ENCODE data around the gene DDX56. TPM values are rescaled to one million over a fixed set of nuclear protein-coding genes. Genes with fewer than 3 reads are reported as not detected.

DDX56 gene
- total and polyA plus RNA-seq, 7 donors, result 38.1 to 85.8 (median 56.3) TPM

DNA sequence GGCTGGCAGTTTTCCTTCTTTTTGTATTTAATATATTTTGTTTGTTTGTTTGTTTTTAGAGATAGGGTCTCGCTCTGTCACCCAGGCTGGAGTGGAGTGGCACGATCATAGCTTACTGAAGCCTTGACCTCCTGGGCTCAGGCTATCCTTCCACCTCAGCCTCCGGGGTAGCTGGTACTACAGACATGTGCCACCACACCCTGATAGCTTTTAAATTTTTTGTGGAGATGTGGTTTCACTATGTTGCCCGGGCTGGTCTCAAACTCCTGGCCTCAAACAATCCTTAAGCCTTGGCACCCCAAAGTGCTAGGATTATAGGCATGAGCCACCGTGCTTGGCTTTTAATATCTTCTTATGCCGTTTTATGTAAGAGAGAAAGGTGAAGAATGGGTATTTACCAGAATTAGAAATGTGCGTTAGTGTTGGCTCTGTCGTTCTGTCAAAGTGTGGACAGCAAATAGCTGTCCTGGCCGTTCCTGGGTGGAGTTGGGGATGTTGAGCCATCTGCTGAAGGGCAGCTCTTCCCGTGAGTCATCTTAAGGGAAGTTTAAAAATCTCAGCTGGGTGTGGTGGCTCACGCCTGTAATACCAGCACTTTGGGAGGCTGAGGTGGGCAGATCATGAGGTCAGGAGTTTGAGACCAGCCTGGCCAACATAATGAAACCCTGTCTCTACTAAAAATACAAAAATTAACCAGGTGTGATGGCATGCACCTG is 47.5 kb upstream of the DDX56 start:
- peak; percentile 71 to 89 (median 86) for ATAC-seq
- Histone ChIP-seq H3K9me3 (no peaks in the 10 kb centered on the region), H3K4me3 (no peak overlapping the region), H3K27me3 (ENCODE audit: insufficient read depth in 3 of 3, low read length in 2 of 3) (no peaks in the 10 kb centered on the region), H3K36me3 (ENCODE audit: insufficient read depth in 1 of 2, low read depth in 1 of 2) (peaks cover 0 to 20% of the 10 kb centered on the region in 2 donors), H3K4me1 (peaks cover 73% of the 10 kb centered on the region), H3K27ac (peak overlapping the region; percentile 75)
- intact Hi-C loops (cut with DNase I), result no loop called here
- peak; percentile 56 to 71 for DNase-seq
- WGBS, 3 donors, result 59 to 78% (median 61%) methylated on average over 11 of the region's 11 CpGs
- TF ChIP-seq CTCF (IDR thresholded peaks at IDR 0.05), result no peak

- intact Hi-C loops (cut with DNase I), result no loop called here
- Histone ChIP-seq H3K27ac (peak overlapping the region; percentile 75), H3K4me1 (peaks cover 79% of the 10 kb centered on the region), H3K4me3 (no peak overlapping the region), H3K9me3 (no peaks in the 10 kb centered on the region), H3K36me3 (ENCODE audit: insufficient read depth in 1 of 2, low read depth in 1 of 2) (peaks cover 0 to 4% of the 10 kb centered on the region in 2 donors), H3K27me3 (ENCODE audit: insufficient read depth in 3 of 3, low read length in 2 of 3) (no peaks in the 10 kb centered on the region)
- DNase-seq (no peak), ATAC-seq (no peak)
- 36 to 52% (median 38%) methylated on average over 3 of the region's 3 CpGs for WGBS, 3 donors
- TF ChIP-seq CTCF (IDR thresholded peaks at IDR 0.05), result no peak
Observed at GRCh38 chr7:44618753-44619152, 45.0 kb upstream of the DDX56 start.

DNA sequence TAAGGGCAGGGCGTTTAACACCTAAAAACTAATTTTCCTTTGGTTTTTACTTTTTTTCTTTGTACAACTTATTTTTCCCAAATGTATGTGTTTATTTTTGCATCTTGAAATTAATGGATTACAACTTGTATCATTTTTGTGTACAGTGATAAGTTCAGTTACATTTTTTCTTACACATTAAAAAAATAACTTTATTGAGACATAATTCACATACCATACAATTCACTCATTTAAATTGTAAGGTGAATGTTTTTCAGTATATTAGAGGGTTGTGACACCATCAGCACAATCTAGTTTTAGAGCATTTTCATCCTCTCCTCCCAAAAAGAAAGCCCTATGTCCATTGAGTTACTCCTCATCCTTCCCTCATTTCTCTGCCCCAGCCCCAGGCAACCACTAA is 44.3 kb upstream of the DDX56 start:
- H3K27me3 ChIP-seq (ENCODE audit: insufficient read depth in 3 of 3, low read length in 2 of 3), result no peaks in the 10 kb centered on the region
- intact Hi-C loops (cut with DNase I), result no loop called here
- no peak for ATAC-seq
- peaks cover 76% of the 10 kb centered on the region for H3K4me1 ChIP-seq
- peaks cover 0 to 4% of the 10 kb centered on the region in 2 donors for H3K36me3 ChIP-seq (ENCODE audit: insufficient read depth in 1 of 2, low read depth in 1 of 2)
- 82 to 93% (median 86%) methylated on average over 1 of the region's 1 CpG for WGBS, 3 donors
- no peak overlapping the region for H3K4me3 ChIP-seq
- H3K9me3 ChIP-seq, result no peaks in the 10 kb centered on the region
- DNase-seq, result no peak
- peak overlapping the region; percentile 75 for H3K27ac ChIP-seq
- no peak for TF ChIP-seq CTCF (IDR thresholded peaks at IDR 0.05)

- peaks cover 69% of the 10 kb centered on the region for H3K4me1 ChIP-seq
- no peak for TF ChIP-seq CTCF (IDR thresholded peaks at IDR 0.05)
- ATAC-seq (peak in 2 of 4 donors; percentile 30 to 35), DNase-seq (no peak)
- intact Hi-C loops (cut with DNase I), result no loop called here
- H3K4me3 ChIP-seq, result no peak overlapping the region
- no peaks in the 10 kb centered on the region for H3K27me3 ChIP-seq (ENCODE audit: insufficient read depth in 3 of 3, low read length in 2 of 3)
- WGBS, 3 donors, result 36 to 53% (median 42%) methylated on average over 2 of the region's 2 CpGs
- no peaks in the 10 kb centered on the region for H3K9me3 ChIP-seq
- peaks cover 0 to 4% of the 10 kb centered on the region in 2 donors for H3K36me3 ChIP-seq (ENCODE audit: insufficient read depth in 1 of 2, low read depth in 1 of 2)
- H3K27ac ChIP-seq, result peak overlapping the region; percentile 75
Observed at GRCh38 chr7:44617225-44617890, 43.6 kb upstream of the DDX56 start.

Data from psoas muscle (tissue), 8 donors.